HG03378 (cell line): ENCODE results near the gene LY6G5C.

Source experiments
- ATAC-seq: cut with Tn5 transposase; IDR thresholded peaks from one replicate; pipeline ENCODE4 v1.9.1; 2021; ENCODE audit warnings: mild to moderate bottlenecking, moderate library complexity; ENCODE audit not compliant: unreplicated experiment

The LY6G5C gene

DNA sequence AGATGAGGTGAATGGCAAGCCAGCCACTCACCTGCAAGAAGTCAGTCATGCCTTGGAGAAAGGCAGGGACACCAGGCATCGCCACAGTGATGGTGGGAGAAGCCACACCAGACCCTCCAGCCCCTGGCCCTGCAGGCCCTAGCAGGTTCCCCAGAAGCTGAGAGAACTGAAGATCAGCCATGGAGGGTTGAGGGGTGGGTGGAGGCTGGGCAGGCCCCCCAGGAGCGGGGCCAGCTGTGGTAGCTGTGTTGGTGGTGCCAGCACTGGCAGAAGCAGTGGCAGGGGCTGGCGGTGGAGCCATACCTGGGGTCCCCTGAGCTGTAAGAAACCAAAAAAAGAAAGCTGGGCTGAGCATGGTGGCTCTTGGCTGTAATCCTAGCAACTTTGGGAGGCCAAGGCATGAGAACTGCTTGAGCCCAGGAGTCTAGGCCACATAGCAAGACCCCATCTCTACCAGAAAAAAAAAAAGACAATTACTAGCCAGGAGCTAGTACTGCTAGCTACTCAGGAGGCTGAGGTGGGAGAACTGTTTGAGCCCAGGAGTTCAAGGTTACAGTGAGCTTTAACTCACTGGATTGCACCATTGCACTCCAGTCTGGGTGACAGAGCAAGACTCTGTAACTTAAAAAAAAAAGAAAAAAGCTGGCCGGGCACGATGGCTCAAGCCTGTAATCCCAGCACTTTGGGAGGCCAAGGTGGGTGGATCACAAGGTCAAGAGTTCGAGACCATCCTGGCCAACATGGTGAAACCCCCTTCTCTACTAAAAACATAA lies 37.9 kb downstream of the LY6G5C start:
- no peak for ATAC-seq

DNA sequence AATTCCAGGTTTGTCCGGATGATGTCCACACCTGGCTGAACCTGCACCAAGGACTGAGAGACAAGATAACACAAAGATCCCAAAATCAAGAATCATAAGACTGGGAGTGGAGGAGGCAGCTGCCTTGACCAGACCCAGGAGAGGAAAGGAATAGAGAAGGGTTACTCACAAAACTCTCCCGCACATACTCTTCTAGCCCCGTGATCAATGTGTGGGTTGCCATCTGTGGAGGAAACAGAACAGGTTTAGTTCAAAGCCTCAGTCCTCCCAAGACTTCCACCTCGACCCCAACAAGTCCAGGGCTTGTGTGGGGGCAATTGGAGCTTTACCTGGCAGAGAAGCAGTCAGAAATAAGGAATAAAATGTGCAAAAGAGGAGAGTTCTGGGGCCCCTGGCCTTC lies 39.5 kb downstream of the LY6G5C start:
- no peak for ATAC-seq

DNA sequence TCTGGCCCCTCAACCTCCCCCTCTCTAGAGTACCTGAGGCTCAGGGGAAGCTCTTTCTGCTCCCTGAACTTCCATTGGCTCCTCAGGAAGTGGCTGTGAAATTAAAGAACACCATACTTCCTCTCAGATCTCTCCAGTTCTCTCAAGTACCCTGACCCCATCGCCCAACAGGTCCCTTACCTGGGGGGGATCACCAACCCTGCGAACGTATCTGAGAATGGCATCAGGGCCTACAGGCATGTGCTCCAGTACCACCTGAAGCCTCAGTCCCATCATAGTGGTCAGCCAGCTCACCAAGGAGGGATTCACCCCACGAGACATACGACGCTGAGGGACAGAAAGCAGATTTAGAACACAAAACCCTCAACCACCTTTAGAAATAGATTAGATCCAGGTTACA lies 40.3 kb downstream of the LY6G5C start:
- ATAC-seq, result no peak

DNA sequence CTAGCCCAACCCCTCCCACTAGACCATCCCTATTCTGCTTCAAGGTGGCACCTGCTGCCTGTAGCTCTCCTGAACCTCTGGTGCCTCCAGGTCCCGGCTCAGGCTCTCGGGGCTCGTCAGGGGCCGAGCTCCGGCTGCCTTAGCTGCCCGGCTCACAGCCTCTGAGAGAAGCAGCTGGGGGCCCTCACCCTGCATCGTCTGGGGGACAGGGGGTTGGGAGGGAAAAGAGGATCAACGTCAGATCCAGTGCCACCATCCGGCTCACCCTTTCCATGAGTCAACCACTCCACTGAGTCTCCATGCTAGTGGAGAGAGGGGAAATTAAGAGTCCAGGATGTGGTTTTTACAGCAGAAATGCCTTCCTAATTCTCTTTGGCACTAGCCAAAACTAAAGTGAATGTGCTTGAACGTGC lies 41.4 kb downstream of the LY6G5C start:
- no peak for ATAC-seq

DNA sequence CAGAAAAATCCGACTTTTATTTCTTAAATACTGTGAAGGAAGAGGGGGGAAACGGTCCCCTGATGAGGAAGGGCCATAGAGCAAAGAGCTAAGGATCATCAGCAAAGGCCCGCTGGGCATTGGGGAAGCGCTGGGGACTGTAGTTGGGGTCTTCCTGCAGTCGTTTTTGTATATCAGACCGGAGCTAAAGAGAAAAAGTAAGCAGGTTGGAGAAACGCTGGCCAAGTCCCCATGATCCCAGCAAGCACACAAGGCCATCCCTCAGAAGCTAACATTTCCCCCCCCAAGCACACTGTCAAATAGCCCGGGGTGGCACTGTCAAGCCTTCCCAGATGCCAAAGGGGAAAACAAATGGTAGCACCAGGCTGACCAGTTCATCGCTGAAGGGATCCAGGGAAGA lies 41.8 kb downstream of the LY6G5C start:
- no peak for ATAC-seq

DNA sequence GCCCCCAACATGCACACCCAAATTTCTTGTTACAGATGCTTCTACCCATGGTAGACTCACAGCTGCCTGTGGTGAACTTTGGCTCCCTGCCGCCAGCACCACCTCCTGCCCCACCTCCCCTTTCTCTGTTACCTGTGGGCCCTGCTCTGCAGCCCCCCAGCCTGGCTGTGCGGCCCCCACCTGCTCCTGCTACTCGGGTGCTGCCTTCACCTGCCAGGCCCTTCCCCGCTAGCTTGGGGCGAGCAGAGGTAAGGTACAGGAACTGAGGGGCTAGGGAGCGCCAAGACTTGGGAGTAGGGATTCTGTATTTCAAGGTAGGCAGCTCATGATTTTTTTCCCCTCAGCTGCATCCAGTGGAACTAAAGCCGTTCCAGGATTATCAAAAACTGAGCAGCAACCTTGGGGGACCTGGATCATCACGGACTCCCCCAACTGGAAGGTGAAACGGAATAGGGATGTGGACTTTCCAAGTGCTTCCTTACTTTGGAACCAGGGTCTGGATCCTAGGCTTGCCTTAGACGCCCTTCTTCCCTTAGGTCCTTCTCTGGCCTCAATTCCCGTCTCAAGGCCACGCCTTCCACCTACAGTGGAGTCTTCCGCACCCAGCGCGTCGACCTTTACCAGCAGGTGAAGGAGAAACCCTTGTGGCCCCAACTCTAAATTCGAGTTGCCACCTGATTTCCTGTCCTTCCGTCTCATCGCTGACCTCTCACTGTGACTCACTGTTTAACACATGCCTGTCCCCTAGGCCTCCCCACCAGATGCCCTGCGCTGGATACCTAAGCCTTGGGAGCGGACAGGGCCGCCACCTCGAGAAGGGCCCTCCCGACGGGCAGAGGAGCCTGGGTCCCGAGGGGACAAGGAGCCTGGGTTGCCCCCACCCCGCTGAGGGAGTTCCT lies 43.9 kb downstream of the LY6G5C start:
- ATAC-seq, result no peak

DNA sequence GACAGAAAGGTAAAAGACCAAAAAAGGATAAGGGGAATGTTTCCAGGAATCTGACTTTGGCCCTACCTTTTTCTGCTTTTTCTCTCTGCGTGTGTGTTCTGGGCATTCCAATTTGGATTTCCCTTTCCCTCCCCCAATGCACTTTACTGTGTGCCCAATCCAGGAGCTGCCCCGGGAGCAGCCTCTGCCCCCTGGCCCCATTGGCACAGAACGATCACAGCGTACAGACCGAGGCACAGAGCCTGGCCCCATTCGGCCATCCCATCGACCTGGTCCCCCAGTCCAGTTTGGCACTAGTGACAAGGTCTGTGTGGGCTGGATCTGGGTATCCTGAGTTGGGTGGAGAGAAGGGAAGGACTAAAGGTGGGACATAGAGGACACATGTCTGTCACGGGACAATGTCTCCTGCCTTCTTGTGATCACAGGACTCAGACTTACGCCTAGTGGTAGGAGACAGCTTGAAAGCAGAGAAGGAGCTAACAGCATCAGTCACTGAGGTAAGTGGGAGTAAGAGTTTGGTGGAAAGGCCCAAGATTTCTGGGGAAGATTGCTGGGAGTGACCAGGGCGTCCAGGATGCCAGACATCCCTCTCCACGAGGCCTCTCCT lies 45.8 kb downstream of the LY6G5C start:
- ATAC-seq, result no peak

DNA sequence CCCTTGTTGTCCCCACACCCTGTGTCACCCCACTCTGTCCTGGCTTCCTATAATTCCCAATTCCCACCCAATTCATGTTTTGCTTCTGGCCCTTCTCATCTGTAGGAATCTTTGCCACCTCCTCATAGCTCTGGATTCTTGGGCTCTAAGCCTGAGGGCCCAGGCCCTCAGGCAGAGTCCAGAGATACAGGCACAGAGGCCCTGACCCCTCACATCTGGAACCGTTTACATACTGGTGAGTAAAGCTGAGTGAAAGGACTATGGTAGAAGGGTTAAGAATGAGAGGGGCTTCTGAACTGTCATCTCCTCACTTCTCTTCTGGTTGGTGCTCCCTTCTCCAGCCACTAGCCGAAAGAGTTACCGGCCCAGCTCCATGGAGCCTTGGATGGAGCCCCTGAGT lies 46.7 kb downstream of the LY6G5C start:
- no peak for ATAC-seq

DNA sequence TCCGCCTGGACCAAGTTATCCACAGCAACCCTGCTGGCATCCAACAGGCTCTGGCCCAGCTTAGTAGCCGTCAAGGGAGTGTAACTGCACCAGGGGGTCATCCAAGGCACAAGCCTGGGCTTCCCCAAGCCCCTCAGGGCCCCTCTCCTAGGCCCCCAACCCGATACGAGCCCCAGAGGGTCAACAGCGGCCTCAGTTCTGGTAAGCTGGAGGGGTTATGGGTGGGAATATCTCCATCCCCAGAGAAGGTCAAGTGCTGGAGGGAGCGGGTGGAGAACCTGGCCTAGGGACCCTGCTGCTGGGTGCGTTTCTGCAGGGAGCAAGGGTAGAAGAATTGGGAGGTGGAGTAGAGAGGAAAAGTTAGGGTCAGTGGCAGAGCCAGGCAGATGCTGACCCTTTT lies 47.4 kb downstream of the LY6G5C start:
- no peak for ATAC-seq

DNA sequence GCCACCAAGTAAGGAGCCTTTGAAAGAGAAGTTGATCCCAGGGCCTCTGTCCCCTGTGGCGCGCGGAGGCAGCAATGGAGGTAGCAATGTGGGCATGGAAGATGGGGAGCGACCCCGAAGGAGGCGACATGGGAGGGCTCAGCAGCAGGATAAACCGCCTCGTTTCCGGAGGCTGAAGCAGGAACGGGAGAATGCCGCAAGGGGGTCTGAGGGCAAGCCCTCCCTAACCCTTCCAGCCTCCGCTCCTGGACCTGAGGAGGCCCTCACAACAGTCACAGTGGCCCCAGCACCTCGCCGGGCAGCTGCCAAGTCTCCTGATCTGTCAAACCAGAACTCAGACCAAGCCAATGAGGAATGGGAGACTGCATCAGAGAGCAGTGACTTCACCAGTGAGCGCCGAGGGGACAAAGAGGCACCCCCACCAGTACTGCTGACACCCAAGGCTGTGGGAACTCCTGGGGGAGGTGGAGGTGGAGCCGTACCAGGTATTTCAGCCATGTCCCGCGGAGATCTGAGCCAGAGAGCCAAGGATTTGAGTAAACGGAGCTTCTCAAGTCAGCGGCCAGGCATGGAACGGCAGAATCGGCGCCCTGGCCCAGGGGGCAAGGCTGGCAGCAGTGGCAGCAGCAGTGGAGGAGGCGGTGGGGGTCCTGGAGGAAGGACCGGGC lies 48.5 kb downstream of the LY6G5C start:
- ATAC-seq, result no peak

DNA sequence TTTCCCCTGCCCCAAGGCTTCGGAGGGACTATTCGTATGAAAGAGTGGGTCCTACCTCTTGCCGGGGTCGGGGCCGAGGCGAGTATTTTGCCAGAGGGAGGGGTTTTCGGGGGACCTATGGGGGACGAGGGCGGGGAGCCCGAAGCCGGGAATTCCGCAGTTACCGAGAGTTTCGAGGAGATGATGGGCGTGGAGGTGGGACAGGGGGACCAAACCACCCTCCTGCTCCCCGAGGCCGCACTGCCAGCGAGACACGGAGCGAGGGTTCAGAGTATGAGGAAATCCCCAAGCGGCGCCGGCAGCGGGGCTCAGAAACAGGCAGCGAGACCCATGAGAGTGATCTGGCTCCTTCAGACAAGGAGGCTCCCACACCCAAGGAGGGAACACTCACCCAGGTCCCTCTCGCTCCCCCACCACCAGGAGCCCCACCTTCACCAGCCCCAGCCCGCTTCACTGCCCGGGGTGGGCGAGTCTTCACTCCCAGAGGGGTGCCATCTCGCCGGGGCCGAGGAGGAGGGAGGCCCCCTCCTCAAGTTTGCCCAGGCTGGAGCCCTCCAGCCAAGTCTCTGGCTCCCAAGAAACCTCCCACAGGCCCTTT lies 49.1 kb downstream of the LY6G5C start:
- ATAC-seq, result no peak

DNA sequence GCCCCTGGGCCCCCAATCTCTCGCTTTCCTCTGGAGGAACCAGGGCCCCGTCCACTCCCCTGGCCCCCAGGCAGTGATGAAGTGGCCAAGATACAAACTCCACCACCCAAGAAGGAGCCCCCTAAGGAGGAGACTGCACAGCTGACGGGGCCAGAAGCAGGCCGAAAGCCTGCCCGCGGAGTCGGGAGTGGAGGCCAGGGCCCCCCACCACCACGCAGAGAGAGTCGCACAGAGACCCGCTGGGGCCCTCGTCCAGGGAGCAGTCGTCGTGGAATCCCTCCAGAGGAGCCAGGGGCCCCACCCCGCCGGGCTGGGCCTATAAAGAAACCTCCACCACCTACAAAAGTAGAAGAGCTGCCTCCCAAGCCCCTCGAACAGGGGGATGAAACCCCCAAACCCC lies 49.7 kb downstream of the LY6G5C start:
- ATAC-seq, result no peak

DNA sequence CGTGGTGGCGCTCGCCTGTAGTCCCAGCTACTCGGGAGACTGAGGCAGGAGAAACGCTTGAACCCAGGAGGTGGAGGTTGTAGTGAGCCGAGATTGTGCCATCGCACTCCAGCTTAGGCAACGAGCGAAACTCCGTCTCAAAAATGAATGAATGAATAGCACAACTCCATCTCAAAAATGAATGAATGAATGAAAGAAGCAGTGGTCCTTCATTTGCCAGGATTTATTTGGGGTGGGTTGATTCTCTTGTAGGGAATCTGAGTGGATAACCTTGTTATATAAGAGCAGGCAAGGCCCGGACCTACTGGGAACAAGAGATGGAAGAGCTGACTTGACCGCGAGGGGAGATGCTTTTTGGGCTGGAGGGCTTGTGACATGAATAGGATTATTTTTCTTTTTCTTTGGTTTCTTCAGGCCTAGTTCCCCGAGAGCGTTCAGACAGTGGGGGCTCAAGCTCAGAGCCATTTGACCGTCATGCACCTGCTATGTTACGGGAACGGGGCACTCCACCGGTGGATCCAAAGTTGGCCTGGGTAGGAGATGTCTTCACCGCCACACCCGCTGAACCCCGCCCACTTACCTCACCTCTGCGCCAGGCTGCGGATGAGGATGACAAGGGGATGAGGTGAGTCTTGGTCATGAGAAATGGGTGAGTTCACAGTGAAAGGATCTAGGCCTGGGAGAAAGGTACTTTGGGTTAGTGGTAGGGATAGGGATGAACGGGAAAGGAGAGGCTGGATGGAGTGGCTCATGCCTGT lies 50.5 kb downstream of the LY6G5C start:
- no peak for ATAC-seq

DNA sequence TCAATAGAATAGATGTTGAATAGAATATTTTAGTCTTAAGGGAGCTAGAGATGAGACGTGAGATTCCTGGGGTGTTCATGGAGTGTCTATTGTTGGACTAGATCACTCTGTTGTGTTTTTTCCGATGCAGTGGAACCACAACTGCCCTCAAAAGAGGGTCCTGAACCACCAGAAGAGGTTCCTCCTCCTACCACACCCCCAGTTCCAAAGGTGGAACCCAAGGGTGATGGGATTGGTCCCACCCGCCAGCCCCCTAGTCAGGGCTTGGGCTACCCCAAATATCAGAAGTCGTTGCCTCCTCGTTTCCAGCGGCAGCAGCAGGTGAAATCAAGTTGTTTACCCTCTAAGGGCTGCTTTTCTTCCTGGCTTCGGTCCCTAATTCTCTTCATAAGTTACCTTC lies 51.9 kb downstream of the LY6G5C start:
- no peak for ATAC-seq

DNA sequence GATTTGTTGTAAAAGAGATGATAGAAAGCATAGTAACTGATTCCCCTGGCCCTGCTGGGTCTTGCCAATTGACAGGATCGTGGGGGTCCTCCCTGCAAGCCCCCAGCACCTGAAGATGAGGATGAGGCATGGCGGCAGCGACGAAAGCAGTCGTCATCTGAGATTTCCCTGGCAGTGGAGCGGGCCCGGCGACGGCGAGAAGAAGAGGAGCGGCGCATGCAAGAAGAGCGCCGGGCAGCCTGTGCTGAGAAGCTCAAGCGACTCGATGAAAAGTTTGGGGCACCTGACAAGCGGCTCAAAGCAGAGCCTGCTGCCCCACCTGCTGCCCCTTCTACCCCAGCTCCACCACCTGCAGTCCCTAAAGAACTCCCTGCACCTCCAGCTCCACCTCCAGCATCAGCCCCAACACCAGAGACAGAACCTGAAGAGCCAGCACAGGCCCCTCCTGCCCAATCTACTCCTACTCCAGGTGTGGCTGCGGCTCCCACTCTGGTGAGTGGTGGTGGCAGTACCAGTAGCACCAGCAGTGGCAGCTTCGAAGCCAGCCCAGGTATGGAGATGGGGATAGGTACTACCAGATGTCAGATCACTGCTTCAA lies 53.1 kb downstream of the LY6G5C start:
- ATAC-seq, result no peak

DNA sequence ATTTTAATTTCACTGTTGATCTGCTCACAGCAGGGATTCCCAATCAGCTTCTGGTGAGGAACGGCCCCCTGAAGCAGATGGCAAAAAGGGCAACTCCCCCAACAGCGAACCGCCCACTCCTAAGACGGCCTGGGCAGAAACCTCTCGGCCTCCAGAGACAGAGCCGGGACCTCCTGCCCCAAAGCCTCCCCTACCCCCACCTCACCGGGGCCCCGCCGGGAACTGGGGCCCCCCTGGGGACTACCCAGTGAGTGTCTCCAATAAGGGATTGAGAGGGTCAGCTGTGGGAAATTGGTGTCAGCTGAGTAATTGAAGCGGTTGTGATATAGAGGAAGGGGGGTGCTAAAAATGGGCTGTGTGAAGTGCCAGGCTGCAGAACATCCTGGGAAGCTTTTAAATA lies 53.9 kb downstream of the LY6G5C start:
- no peak for ATAC-seq
